ENCODE data around the gene GAPDHS. TPM values are rescaled to one million over a fixed set of nuclear protein-coding genes. Genes with fewer than 3 reads are reported as not detected.

GAPDHS gene
- total RNA-seq, 1 experiment from 2014 or later = not detected

GRCh38 chr19:35490364-35490763 is 42.9 kb upstream of the GAPDHS start, which contains the start of gene KRTDAP (continued):
- TF ChIP-seq, protein P1, sequence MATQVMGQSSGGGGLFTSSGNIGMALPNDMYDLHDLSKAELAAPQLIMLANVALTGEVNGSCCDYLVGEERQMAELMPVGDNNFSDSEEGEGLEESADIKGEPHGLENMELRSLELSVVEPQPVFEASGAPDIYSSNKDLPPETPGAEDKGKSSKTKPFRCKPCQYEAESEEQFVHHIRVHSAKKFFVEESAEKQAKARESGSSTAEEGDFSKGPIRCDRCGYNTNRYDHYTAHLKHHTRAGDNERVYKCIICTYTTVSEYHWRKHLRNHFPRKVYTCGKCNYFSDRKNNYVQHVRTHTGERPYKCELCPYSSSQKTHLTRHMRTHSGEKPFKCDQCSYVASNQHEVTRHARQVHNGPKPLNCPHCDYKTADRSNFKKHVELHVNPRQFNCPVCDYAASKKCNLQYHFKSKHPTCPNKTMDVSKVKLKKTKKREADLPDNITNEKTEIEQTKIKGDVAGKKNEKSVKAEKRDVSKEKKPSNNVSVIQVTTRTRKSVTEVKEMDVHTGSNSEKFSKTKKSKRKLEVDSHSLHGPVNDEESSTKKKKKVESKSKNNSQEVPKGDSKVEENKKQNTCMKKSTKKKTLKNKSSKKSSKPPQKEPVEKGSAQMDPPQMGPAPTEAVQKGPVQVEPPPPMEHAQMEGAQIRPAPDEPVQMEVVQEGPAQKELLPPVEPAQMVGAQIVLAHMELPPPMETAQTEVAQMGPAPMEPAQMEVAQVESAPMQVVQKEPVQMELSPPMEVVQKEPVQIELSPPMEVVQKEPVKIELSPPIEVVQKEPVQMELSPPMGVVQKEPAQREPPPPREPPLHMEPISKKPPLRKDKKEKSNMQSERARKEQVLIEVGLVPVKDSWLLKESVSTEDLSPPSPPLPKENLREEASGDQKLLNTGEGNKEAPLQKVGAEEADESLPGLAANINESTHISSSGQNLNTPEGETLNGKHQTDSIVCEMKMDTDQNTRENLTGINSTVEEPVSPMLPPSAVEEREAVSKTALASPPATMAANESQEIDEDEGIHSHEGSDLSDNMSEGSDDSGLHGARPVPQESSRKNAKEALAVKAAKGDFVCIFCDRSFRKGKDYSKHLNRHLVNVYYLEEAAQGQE (IDR thresholded peaks at IDR 0.05; ENCODE audit: low read depth) = no peak
- TF ChIP-seq FOSL1 (IDR thresholded peaks at IDR 0.05; ENCODE audit: low read depth) (no peak), ZFX (IDR thresholded peaks at IDR 0.05) (no peak), EGR1 (IDR thresholded peaks at IDR 0.05; ENCODE audit: low read depth) (no peak), ZNF274 (IDR thresholded peaks at IDR 0.05; ENCODE audit: low read depth, low read length) (no peak)

DNA sequence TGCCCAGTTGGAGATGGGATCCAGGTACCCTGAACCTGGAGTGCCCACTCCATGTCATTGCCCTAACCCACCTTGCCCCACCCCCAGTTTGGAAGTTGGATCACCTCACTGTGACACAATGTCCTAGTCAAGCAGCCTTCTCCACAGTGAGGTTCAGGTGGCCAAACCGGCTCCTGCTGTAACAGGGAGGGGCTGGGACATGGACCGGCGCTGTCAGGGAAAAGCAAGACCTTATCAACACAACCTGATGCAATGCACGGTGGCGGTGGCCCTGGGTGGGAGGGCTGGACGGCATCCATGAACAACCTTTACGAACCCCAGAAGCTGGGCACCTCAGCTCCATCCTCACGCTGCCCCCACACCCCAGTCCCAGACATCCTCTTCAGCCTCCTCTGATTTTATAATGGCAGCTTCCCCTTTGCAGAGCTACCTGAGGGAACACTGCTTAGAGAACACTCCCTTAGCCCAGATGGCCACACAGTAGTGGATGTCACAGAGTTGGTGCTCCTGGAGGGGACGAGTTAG is 41.4 kb upstream of the GAPDHS start:
- RAD21 ChIA-PET (ENCODE audit: low non-redundant PET in 1 of 2, low total read pairs in 2 of 2, uncharacterized antibody in 2 of 2, unreplicated experiment in 2 of 2) = no interaction called here
- Histone ChIP-seq H3K4me3 (replicated peaks in 1 of 2; ENCODE audit: low read depth in 1 of 2, low read length in 2 of 2) (no peak overlapping the region), H3K79me2 (ENCODE audit: insufficient read depth, low read length) (no peaks in the 10 kb centered on the region), H3K9me2 (ENCODE audit: insufficient read depth) (no peaks in the 10 kb centered on the region), H2AFZ (ENCODE audit: low read depth, low read length, poor library complexity, severe bottlenecking) (no peak overlapping the region), H3K9me3 (ENCODE audit: control insufficient read depth in 1 of 2, insufficient read depth in 1 of 2, low read depth in 1 of 2, low read length in 2 of 2) (no peaks in the 10 kb centered on the region), H3K9ac (ENCODE audit: low read length) (no peak overlapping the region), H3K4me1 (ENCODE audit: control insufficient read depth in 1 of 2, insufficient read depth in 2 of 2, low read length in 2 of 2) (peaks cover 4 to 11% of the 10 kb centered on the region in 2 experiments; a peak in 3 of 4 replicates), H3K4me2 (ENCODE audit: low read length) (no peak overlapping the region), H3K27me3 (ENCODE audit: insufficient read depth, low read length) (peaks cover under 1% of the 10 kb centered on the region; the same call in 1 of the 2 replicates), H3K27ac (ENCODE audit: low read depth, low read length) (no peak overlapping the region), H4K20me1 (ENCODE audit: insufficient read depth) (no peaks in the 10 kb centered on the region), H3K36me3 (ENCODE audit: control insufficient read depth in 1 of 2, insufficient read depth in 2 of 2, low read length in 2 of 2) (no peaks in the 10 kb centered on the region)
- no TSS peak for BruUV-seq (replicated peaks)
- DNase-seq (ENCODE audit: low read depth, low spot score) (no peak), ATAC-seq (no peak)
- intact Hi-C loops (cut with micrococcal nuclease) = no loop called here
- CTCF ChIA-PET = no interaction called here
- POLR2A ChIA-PET = interaction anchor here (1.2 kb wide), 1 partner anchor 19 kb away, joined by 4 read pairs; no protein-coding TSS in a partner anchor
- TF ChIP-seq SRF (IDR thresholded peaks at IDR 0.05; ENCODE audit: low read depth) = no peak
